GM23338 (cell line): ENCODE data around the gene SIL1. TPM values are rescaled to one million over a fixed set of nuclear protein-coding genes. Genes with fewer than 3 reads are reported as not detected.

Source experiments
- ATAC-seq: fragments of 200-7000 bp; cut with Tn5 transposase; 3 replicates; pipeline ENCODE4 v1.9.1; 2020
- DNase-seq: peaks from one replicate; pipeline ENCODE4 v3.0.0-alpha.2; 2015; ENCODE audit warnings: low spot score
- H2AFZ ChIP-seq: fragments of 200-600 bp; sonication (generic); 2 replicates; pipeline ENCODE4 v1.8.0; 2016; ENCODE audit warnings: antibody characterized with exemption, mild to moderate bottlenecking, moderate library complexity
- H3F3A ChIP-seq: fragments of 200-600 bp; sonication (generic); replicated peaks from 2 replicates; pipeline ENCODE4 v1.8.0; 2017; ENCODE audit warnings: antibody characterized with exemption, mixed run types, low read depth
- H3K27ac ChIP-seq: fragments of 200-600 bp; sonication (generic); 2 replicates; pipeline ENCODE4 v1.6.1; 2016; ENCODE audit warnings: low read depth
- H3K27me3 ChIP-seq: fragments of 200-600 bp; sonication (generic); 2 replicates; pipeline ENCODE4 v1.8.0; 2016; ENCODE audit warnings: mild to moderate bottlenecking, mixed run types, moderate library complexity; ENCODE audit not compliant: insufficient read depth
- H3K36me3 ChIP-seq: fragments of 200-600 bp; sonication (generic); 2 replicates; pipeline ENCODE4 v1.8.0; 2016; ENCODE audit warnings: mild to moderate bottlenecking; ENCODE audit not compliant: insufficient read depth
- H3K4me1 ChIP-seq: fragments of 200-600 bp; sonication (generic); 2 replicates; pipeline ENCODE4 v1.8.0; 2016; ENCODE audit warnings: mild to moderate bottlenecking, moderate library complexity; ENCODE audit not compliant: insufficient read depth
- H3K4me2 ChIP-seq: fragments of 200-600 bp; sonication (generic); 2 replicates; pipeline ENCODE4 v1.7.1; 2017; ENCODE audit warnings: mixed run types
- H3K4me3 ChIP-seq: fragments of 200-600 bp; sonication (generic); 2 replicates; pipeline ENCODE4 v1.6.1; 2016; ENCODE audit warnings: mixed run types
- H3K79me2 ChIP-seq: fragments of 200-600 bp; sonication (generic); replicated peaks from 2 replicates; pipeline ENCODE4 v1.8.0; 2017; ENCODE audit warnings: mild to moderate bottlenecking; ENCODE audit not compliant: insufficient read depth
- H3K9me2 ChIP-seq: fragments of 200-600 bp; sonication (generic); 2 replicates; pipeline ENCODE4 v1.8.0; 2017; ENCODE audit not compliant: insufficient read depth
- H4K20me1 ChIP-seq: fragments of 200-600 bp; sonication (generic); replicated peaks from 2 replicates; pipeline ENCODE4 v1.8.0; 2017; ENCODE audit warnings: mild to moderate bottlenecking; ENCODE audit not compliant: insufficient read depth
- H3K27ac Mint-ChIP-seq: 2 replicates; pipeline ENCODE4 v1.8.0; 2020; ENCODE audit warnings: inconsistent platforms, mild to moderate bottlenecking, moderate library complexity, mixed read lengths
- H3K27me3 Mint-ChIP-seq: 3 replicates; pipeline ENCODE4 v1.8.0; 2022; ENCODE audit warnings: low read depth, mild to moderate bottlenecking, moderate library complexity, mixed read lengths, inconsistent platforms; ENCODE audit not compliant: insufficient read depth, poor library complexity
- H3K36me3 Mint-ChIP-seq: 3 replicates; pipeline ENCODE4 v1.8.0; 2021; ENCODE audit warnings: low read depth, mild to moderate bottlenecking, inconsistent platforms, moderate library complexity, mixed read lengths
- H3K4me1 Mint-ChIP-seq: 3 replicates; pipeline ENCODE4 v1.8.0; 2020; ENCODE audit warnings: mild to moderate bottlenecking, inconsistent platforms, mixed read lengths
- H3K4me3 Mint-ChIP-seq: 3 replicates; pipeline ENCODE4 v1.8.0; 2021; ENCODE audit warnings: moderate library complexity, mild to moderate bottlenecking, inconsistent platforms, mixed read lengths
- H3K9me3 Mint-ChIP-seq: 3 replicates; pipeline ENCODE4 v1.8.0; 2020; ENCODE audit warnings: moderate library complexity, mild to moderate bottlenecking, inconsistent platforms, mixed read lengths
- CREB1 ChIP-seq: fragments of 250-450 bp; sonication (Bioruptor Pico); IDR thresholded peaks from 2 replicates; pipeline ENCODE4 v1.5.0; 2020; ENCODE audit warnings: low read depth, mild to moderate bottlenecking, moderate library complexity
- EZH2 ChIP-seq: fragments of 200-600 bp; sonication (generic); IDR thresholded peaks from one replicate; pipeline ENCODE4 v1.8.0; 2017; ENCODE audit warnings: antibody characterized with exemption, mild to moderate bottlenecking, low read depth; ENCODE audit not compliant: unreplicated experiment
- EZH2phosphoT487 ChIP-seq: fragments of 200-600 bp; sonication (generic); IDR thresholded peaks from one replicate; pipeline ENCODE4 v1.8.1; 2018; ENCODE audit warnings: antibody characterized with exemption; ENCODE audit not compliant: unreplicated experiment
- JUNB ChIP-seq: IDR thresholded peaks from one replicate; pipeline ENCODE4 v1.6.1; 2016; ENCODE audit warnings: antibody characterized with exemption; ENCODE audit not compliant: unreplicated experiment
- NANOG ChIP-seq: IDR thresholded peaks from 2 replicates; pipeline ENCODE4 v1.6.1; 2016; ENCODE audit warnings: antibody characterized with exemption, borderline replicate concordance
- POLR2AphosphoS5 ChIP-seq: IDR thresholded peaks from 2 replicates; pipeline ENCODE4 v1.6.1; 2016; ENCODE audit warnings: antibody characterized with exemption, low read depth
- STAT1 ChIP-seq: IDR thresholded peaks from one replicate; pipeline ENCODE4 v1.6.1; 2016; ENCODE audit warnings: antibody characterized with exemption; ENCODE audit not compliant: unreplicated experiment
- ZNF114 ChIP-seq: fragments of 250-450 bp; sonication (Bioruptor Pico); IDR thresholded peaks from 2 replicates; pipeline ENCODE4 v1.5.0; 2020; ENCODE audit warnings: mild to moderate bottlenecking, moderate library complexity
- ZNF331 ChIP-seq: fragments of 250-450 bp; sonication (Bioruptor Pico); IDR thresholded peaks from 2 replicates; pipeline ENCODE4 v1.5.0; 2020; ENCODE audit warnings: low read depth, mild to moderate bottlenecking, moderate library complexity
- polyA plus RNA-seq: library from polyadenylated mRNA; unstranded; fragments of >200 nt; fragmentation: Nextera tagmentation; extraction: Ambion mirVana; gene quantifications from 2 replicates; pipeline ENCODE4 v1.2.1, GENCODE V29; 2016
- total RNA-seq: library from RNA; depleted of rRNA; stranded (reverse); fragments of >200 nt; shearing (Covaris generic); gene quantifications from 2 replicates; pipeline ENCODE4 v1.2.3, GENCODE V29; 2014
- TF ChIP-seq, protein P1 (sequence below): IDR thresholded peaks from one replicate; pipeline ENCODE4 v1.6.1; 2018; ENCODE audit warnings: antibody characterized with exemption; ENCODE audit not compliant: unreplicated experiment
- TF ChIP-seq, protein P2 (sequence below): fragments of 250-450 bp; sonication (Bioruptor Pico); IDR thresholded peaks from 2 replicates; pipeline ENCODE4 v1.5.0; 2020; ENCODE audit warnings: mild to moderate bottlenecking, moderate library complexity
- TF ChIP-seq, protein P3 (sequence below): IDR thresholded peaks from 2 replicates; pipeline ENCODE4 v1.6.1; 2016; ENCODE audit warnings: antibody characterized with exemption
- TF ChIP-seq, protein P4 (sequence below), 2 experiments: fragments of 200-600 bp in 1 of 2; sonication (generic) in 1 of 2; conservative IDR thresholded peaks; 2 replicates each; pipeline versions ENCODE4 v1.5.1 to v1.6.1; 2016 to 2017; ENCODE audit warnings: antibody characterized with exemption in 2 of 2, low read depth in 2 of 2, mild to moderate bottlenecking in 2 of 2, moderate library complexity in 1 of 2

SIL1 gene
- total and polyA plus RNA-seq, 2 experiments from 2014 or later: 5.5 to 5.9 TPM

DNA sequence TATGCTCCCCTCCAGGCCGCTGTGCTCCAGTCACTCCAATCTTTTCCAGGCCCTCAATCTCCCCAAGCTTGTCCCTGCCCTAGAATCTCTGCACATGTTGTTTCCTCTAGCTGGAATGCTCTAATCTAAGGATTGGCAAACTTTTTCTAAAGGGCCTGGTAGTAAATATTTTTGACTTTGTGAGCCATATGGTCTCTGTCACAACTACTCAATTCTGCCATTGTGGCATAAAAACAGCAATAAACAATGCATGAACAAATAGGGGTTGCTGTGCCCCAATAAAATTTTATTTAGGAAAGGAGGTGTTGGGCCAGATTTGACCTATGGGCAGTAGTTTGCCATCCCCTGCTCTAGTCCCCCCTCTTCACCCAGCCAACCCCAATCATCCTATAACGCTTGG lies 172.5 kb downstream of the SIL1 start:
- DNase-seq: no peak
- no peaks in the 10 kb centered on the region for H3K9me2 ChIP-seq
- no peak overlapping the region for H3K4me3 Mint-ChIP-seq
- no peak overlapping the region for H3K27ac Mint-ChIP-seq
- no peaks in the 10 kb centered on the region for H3K79me2 ChIP-seq
- H3K4me2 ChIP-seq: no peak overlapping the region
- no peaks in the 10 kb centered on the region for H3K27me3 Mint-ChIP-seq
- peaks cover 8% of the 10 kb centered on the region for H3K4me1 ChIP-seq
- H2AFZ ChIP-seq: no peak overlapping the region
- no peaks in the 10 kb centered on the region; the same call in 2 of the 3 replicates for H3K36me3 Mint-ChIP-seq
- no peaks in the 10 kb centered on the region for H3F3A ChIP-seq
- no peaks in the 10 kb centered on the region for H3K36me3 ChIP-seq
- H3K4me3 ChIP-seq: no peak overlapping the region
- H3K27me3 ChIP-seq: no peaks in the 10 kb centered on the region
- no peak overlapping the region for H3K27ac ChIP-seq
- H3K9me3 Mint-ChIP-seq: no peaks in the 10 kb centered on the region
- ATAC-seq: no peak
- H3K4me1 Mint-ChIP-seq: peaks cover 8% of the 10 kb centered on the region; the same call in 2 of the 3 replicates
- TF ChIP-seq STAT1 (no peak), NANOG (no peak), ZNF114 (CRISPR knock-in tag) (no peak), ZNF331 (CRISPR knock-in tag) (no peak), EZH2 (no peak), POLR2AphosphoS5 (no peak), EZH2phosphoT487 (no peak), CREB1 (CRISPR knock-in tag) (no peak), JUNB (no peak)
- TF ChIP-seq, protein P1, sequence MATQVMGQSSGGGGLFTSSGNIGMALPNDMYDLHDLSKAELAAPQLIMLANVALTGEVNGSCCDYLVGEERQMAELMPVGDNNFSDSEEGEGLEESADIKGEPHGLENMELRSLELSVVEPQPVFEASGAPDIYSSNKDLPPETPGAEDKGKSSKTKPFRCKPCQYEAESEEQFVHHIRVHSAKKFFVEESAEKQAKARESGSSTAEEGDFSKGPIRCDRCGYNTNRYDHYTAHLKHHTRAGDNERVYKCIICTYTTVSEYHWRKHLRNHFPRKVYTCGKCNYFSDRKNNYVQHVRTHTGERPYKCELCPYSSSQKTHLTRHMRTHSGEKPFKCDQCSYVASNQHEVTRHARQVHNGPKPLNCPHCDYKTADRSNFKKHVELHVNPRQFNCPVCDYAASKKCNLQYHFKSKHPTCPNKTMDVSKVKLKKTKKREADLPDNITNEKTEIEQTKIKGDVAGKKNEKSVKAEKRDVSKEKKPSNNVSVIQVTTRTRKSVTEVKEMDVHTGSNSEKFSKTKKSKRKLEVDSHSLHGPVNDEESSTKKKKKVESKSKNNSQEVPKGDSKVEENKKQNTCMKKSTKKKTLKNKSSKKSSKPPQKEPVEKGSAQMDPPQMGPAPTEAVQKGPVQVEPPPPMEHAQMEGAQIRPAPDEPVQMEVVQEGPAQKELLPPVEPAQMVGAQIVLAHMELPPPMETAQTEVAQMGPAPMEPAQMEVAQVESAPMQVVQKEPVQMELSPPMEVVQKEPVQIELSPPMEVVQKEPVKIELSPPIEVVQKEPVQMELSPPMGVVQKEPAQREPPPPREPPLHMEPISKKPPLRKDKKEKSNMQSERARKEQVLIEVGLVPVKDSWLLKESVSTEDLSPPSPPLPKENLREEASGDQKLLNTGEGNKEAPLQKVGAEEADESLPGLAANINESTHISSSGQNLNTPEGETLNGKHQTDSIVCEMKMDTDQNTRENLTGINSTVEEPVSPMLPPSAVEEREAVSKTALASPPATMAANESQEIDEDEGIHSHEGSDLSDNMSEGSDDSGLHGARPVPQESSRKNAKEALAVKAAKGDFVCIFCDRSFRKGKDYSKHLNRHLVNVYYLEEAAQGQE: no peak
- TF ChIP-seq, protein P2, sequence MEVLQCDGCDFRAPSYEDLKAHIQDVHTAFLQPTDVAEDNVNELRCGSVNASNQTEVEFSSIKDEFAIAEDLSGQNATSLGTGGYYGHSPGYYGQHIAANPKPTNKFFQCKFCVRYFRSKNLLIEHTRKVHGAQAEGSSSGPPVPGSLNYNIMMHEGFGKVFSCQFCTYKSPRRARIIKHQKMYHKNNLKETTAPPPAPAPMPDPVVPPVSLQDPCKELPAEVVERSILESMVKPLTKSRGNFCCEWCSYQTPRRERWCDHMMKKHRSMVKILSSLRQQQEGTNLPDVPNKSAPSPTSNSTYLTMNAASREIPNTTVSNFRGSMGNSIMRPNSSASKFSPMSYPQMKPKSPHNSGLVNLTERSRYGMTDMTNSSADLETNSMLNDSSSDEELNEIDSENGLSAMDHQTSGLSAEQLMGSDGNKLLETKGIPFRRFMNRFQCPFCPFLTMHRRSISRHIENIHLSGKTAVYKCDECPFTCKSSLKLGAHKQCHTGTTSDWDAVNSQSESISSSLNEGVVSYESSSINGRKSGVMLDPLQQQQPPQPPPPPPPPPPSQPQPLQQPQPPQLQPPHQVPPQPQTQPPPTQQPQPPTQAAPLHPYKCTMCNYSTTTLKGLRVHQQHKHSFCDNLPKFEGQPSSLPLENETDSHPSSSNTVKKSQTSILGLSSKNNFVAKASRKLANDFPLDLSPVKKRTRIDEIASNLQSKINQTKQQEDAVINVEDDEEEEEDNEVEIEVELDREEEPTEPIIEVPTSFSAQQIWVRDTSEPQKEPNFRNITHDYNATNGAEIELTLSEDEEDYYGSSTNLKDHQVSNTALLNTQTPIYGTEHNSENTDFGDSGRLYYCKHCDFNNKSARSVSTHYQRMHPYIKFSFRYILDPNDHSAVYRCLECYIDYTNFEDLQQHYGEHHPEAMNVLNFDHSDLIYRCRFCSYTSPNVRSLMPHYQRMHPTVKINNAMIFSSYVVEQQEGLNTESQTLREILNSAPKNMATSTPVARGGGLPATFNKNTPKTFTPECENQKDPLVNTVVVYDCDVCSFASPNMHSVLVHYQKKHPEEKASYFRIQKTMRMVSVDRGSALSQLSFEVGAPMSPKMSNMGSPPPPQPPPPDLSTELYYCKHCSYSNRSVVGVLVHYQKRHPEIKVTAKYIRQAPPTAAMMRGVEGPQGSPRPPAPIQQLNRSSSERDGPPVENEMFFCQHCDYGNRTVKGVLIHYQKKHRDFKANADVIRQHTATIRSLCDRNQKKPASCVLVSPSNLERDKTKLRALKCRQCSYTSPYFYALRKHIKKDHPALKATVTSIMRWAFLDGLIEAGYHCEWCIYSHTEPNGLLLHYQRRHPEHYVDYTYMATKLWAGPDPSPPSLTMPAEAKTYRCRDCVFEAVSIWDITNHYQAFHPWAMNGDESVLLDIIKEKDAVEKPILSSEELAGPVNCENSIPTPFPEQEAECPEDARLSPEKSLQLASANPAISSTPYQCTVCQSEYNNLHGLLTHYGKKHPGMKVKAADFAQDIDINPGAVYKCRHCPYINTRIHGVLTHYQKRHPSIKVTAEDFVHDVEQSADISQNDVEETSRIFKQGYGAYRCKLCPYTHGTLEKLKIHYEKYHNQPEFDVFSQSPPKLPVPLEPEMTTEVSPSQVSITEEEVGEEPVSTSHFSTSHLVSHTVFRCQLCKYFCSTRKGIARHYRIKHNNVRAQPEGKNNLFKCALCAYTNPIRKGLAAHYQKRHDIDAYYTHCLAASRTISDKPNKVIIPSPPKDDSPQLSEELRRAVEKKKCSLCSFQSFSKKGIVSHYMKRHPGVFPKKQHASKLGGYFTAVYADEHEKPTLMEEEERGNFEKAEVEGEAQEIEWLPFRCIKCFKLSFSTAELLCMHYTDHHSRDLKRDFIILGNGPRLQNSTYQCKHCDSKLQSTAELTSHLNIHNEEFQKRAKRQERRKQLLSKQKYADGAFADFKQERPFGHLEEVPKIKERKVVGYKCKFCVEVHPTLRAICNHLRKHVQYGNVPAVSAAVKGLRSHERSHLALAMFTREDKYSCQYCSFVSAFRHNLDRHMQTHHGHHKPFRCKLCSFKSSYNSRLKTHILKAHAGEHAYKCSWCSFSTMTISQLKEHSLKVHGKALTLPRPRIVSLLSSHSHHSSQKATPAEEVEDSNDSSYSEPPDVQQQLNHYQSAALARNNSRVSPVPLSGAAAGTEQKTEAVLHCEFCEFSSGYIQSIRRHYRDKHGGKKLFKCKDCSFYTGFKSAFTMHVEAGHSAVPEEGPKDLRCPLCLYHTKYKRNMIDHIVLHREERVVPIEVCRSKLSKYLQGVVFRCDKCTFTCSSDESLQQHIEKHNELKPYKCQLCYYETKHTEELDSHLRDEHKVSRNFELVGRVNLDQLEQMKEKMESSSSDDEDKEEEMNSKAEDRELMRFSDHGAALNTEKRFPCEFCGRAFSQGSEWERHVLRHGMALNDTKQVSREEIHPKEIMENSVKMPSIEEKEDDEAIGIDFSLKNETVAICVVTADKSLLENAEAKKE: no peak
- TF ChIP-seq, protein P3, sequence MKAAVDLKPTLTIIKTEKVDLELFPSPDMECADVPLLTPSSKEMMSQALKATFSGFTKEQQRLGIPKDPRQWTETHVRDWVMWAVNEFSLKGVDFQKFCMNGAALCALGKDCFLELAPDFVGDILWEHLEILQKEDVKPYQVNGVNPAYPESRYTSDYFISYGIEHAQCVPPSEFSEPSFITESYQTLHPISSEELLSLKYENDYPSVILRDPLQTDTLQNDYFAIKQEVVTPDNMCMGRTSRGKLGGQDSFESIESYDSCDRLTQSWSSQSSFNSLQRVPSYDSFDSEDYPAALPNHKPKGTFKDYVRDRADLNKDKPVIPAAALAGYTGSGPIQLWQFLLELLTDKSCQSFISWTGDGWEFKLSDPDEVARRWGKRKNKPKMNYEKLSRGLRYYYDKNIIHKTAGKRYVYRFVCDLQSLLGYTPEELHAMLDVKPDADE: no peak
- TF ChIP-seq, protein P4, sequence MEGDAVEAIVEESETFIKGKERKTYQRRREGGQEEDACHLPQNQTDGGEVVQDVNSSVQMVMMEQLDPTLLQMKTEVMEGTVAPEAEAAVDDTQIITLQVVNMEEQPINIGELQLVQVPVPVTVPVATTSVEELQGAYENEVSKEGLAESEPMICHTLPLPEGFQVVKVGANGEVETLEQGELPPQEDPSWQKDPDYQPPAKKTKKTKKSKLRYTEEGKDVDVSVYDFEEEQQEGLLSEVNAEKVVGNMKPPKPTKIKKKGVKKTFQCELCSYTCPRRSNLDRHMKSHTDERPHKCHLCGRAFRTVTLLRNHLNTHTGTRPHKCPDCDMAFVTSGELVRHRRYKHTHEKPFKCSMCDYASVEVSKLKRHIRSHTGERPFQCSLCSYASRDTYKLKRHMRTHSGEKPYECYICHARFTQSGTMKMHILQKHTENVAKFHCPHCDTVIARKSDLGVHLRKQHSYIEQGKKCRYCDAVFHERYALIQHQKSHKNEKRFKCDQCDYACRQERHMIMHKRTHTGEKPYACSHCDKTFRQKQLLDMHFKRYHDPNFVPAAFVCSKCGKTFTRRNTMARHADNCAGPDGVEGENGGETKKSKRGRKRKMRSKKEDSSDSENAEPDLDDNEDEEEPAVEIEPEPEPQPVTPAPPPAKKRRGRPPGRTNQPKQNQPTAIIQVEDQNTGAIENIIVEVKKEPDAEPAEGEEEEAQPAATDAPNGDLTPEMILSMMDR (conservative IDR thresholded peaks at IDR 0.05; ENCODE audit: low read depth in 2 of 2): no peak
- no peaks in the 10 kb centered on the region for H4K20me1 ChIP-seq
